ENCODE measurements around the gene HSPA5. TPM values are rescaled to one million over a fixed set of nuclear protein-coding genes. Genes with fewer than 3 reads are reported as not detected.

HSPA5 gene
- total RNA-seq, 1 experiment from 2014 or later, result 438 TPM

- ChIA-PET POLR2A (interaction anchor here (1.7 to 2.5 kb wide), 2 partner anchors 18 to 19 kb away, joined by 8 to 18 read pairs; partner anchors contain the start of gene HSPA5), CTCF (no interaction called here), RAD21 (ENCODE audit: low non-redundant PET in 1 of 2, low total read pairs in 2 of 2, uncharacterized antibody in 2 of 2, unreplicated experiment in 2 of 2) (no interaction called here)
- H3K4me1 ChIP-seq (ENCODE audit: control insufficient read depth in 1 of 2, insufficient read depth in 2 of 2, low read length in 2 of 2), result peaks cover 3 to 19% of the 10 kb centered on the region in 2 experiments; a peak in 2 of 4 replicates
- H3K9ac ChIP-seq (ENCODE audit: low read length), result no peak overlapping the region
- no peaks in the 10 kb centered on the region for H4K20me1 ChIP-seq (ENCODE audit: insufficient read depth)
- BruUV-seq (replicated peaks), result no TSS peak
- H3K9me2 ChIP-seq (ENCODE audit: insufficient read depth), result no peaks in the 10 kb centered on the region
- ATAC-seq (no peak), DNase-seq (ENCODE audit: low read depth, low spot score) (no peak)
- TF ChIP-seq, protein P1, sequence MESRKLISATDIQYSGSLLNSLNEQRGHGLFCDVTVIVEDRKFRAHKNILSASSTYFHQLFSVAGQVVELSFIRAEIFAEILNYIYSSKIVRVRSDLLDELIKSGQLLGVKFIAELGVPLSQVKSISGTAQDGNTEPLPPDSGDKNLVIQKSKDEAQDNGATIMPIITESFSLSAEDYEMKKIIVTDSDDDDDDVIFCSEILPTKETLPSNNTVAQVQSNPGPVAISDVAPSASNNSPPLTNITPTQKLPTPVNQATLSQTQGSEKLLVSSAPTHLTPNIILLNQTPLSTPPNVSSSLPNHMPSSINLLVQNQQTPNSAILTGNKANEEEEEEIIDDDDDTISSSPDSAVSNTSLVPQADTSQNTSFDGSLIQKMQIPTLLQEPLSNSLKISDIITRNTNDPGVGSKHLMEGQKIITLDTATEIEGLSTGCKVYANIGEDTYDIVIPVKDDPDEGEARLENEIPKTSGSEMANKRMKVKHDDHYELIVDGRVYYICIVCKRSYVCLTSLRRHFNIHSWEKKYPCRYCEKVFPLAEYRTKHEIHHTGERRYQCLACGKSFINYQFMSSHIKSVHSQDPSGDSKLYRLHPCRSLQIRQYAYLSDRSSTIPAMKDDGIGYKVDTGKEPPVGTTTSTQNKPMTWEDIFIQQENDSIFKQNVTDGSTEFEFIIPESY (IDR thresholded peaks at IDR 0.05; ENCODE audit: extremely low read depth, insufficient replicate concordance, low read length), result no peak
- TF ChIP-seq EZH2phosphoT487 (IDR thresholded peaks at IDR 0.05; ENCODE audit: borderline replicate concordance), result no peak
- no peak for TF ChIP-seq EGR1 (IDR thresholded peaks at IDR 0.05; ENCODE audit: low read depth)
- TF ChIP-seq TCF7L2 (IDR thresholded peaks at IDR 0.05; ENCODE audit: borderline replicate concordance, extremely low read depth, insufficient read depth, insufficient read length), result no peak
- TF ChIP-seq, protein P2, sequence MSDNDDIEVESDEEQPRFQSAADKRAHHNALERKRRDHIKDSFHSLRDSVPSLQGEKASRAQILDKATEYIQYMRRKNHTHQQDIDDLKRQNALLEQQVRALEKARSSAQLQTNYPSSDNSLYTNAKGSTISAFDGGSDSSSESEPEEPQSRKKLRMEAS (IDR thresholded peaks at IDR 0.05), result no peak
- TF ChIP-seq SP1 (IDR thresholded peaks at IDR 0.05; ENCODE audit: low read depth), result no peak
- TF ChIP-seq JUND (IDR thresholded peaks at IDR 0.05), result no peak
- no peak for TF ChIP-seq EZH2 (IDR thresholded peaks at IDR 0.05)
- TF ChIP-seq ELF1 (IDR thresholded peaks at IDR 0.05; ENCODE audit: borderline replicate concordance, low read depth), result no peak
- no peak for TF ChIP-seq POLR2A (IDR thresholded peaks at IDR 0.05; ENCODE audit: borderline replicate concordance, extremely low read depth, insufficient read depth, insufficient read length)
- no peak for TF ChIP-seq POLR2AphosphoS5 (IDR thresholded peaks at IDR 0.05; ENCODE audit: low read depth, low read length)
- TF ChIP-seq CEBPB (IDR thresholded peaks at IDR 0.05; ENCODE audit: low read depth), result no peak
- TF ChIP-seq SRF (IDR thresholded peaks at IDR 0.05; ENCODE audit: low read depth), result no peak
- TF ChIP-seq, protein P3, sequence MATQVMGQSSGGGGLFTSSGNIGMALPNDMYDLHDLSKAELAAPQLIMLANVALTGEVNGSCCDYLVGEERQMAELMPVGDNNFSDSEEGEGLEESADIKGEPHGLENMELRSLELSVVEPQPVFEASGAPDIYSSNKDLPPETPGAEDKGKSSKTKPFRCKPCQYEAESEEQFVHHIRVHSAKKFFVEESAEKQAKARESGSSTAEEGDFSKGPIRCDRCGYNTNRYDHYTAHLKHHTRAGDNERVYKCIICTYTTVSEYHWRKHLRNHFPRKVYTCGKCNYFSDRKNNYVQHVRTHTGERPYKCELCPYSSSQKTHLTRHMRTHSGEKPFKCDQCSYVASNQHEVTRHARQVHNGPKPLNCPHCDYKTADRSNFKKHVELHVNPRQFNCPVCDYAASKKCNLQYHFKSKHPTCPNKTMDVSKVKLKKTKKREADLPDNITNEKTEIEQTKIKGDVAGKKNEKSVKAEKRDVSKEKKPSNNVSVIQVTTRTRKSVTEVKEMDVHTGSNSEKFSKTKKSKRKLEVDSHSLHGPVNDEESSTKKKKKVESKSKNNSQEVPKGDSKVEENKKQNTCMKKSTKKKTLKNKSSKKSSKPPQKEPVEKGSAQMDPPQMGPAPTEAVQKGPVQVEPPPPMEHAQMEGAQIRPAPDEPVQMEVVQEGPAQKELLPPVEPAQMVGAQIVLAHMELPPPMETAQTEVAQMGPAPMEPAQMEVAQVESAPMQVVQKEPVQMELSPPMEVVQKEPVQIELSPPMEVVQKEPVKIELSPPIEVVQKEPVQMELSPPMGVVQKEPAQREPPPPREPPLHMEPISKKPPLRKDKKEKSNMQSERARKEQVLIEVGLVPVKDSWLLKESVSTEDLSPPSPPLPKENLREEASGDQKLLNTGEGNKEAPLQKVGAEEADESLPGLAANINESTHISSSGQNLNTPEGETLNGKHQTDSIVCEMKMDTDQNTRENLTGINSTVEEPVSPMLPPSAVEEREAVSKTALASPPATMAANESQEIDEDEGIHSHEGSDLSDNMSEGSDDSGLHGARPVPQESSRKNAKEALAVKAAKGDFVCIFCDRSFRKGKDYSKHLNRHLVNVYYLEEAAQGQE (IDR thresholded peaks at IDR 0.05; ENCODE audit: low read depth), result no peak
- no peak for TF ChIP-seq RAD21 (IDR thresholded peaks at IDR 0.05; ENCODE audit: low read depth)
- H3K79me2 ChIP-seq (ENCODE audit: insufficient read depth, low read length), result peaks cover 39% of the 10 kb centered on the region
- no peaks in the 10 kb centered on the region for H3K9me3 ChIP-seq (ENCODE audit: control insufficient read depth in 1 of 2, insufficient read depth in 1 of 2, low read depth in 1 of 2, low read length in 2 of 2)
- H3K27ac ChIP-seq (ENCODE audit: low read depth, low read length), result no peak overlapping the region
- H3K36me3 ChIP-seq (ENCODE audit: control insufficient read depth in 1 of 2, insufficient read depth in 2 of 2, low read length in 2 of 2), result no peaks in the 10 kb centered on the region; a peak in 1 of 4 replicates
- peak overlapping the region; percentile 96 for H3K4me2 ChIP-seq (ENCODE audit: low read length)
- H2AFZ ChIP-seq (ENCODE audit: low read depth, low read length, poor library complexity, severe bottlenecking), result no peak overlapping the region
- intact Hi-C loops (cut with micrococcal nuclease), result no loop called here
- H3K27me3 ChIP-seq (ENCODE audit: insufficient read depth, low read length), result no peaks in the 10 kb centered on the region
- no peak overlapping the region; a peak in 1 of 4 replicates for H3K4me3 ChIP-seq (replicated peaks in 1 of 2; ENCODE audit: low read depth in 1 of 2, low read length in 2 of 2)
Measured at GRCh38 chr9:125260561-125260960, 19.4 kb upstream of the HSPA5 start.
